RWPE2 (cell line): ENCODE measurements around the gene CABP2.
"Not testable (repeated sequence)": the region's sequence is repeated elsewhere in the genome, so short reads cannot be mapped to it uniquely, and the experiment has no call there.

ENCODE experiments used
- ATAC-seq: fragments of 200-7000 bp; cut with Tn5 transposase; 3 replicates; pipeline ENCODE4 v1.9.1; 2021; ENCODE audit warnings: low read depth
- DNase-seq: peaks from one replicate; pipeline ENCODE4 v3.0.0-alpha.2; 2020; ENCODE audit warnings: low spot score
- H3K27ac ChIP-seq: fragments of 450-650 bp; 2 replicates; pipeline ENCODE4 v1.5.1; 2017; ENCODE audit warnings: mild to moderate bottlenecking; ENCODE audit not compliant: poor library complexity, severe bottlenecking
- H3K27me3 ChIP-seq: fragments of 250-450 bp; sonication (Bioruptor Pico); 2 replicates; pipeline ENCODE4 v1.5.1; 2021; ENCODE audit warnings: mild to moderate bottlenecking, moderate library complexity; ENCODE audit not compliant: insufficient read depth, poor library complexity, severe bottlenecking
- H3K36me3 ChIP-seq: fragments of 250-450 bp; sonication (Bioruptor Pico); 2 replicates; pipeline ENCODE4 v1.5.1; 2020; ENCODE audit warnings: low read depth, mild to moderate bottlenecking, moderate library complexity
- H3K4me1 ChIP-seq: fragments of 250-450 bp; sonication (Bioruptor Pico); 2 replicates; pipeline ENCODE4 v1.5.1; 2021; ENCODE audit warnings: mild to moderate bottlenecking, moderate library complexity; ENCODE audit not compliant: insufficient read depth, poor library complexity, severe bottlenecking
- H3K4me3 ChIP-seq: fragments of 250-450 bp; sonication (Bioruptor Pico); 2 replicates; pipeline ENCODE4 v1.5.1; 2021; ENCODE audit warnings: mild to moderate bottlenecking, moderate library complexity; ENCODE audit not compliant: severe bottlenecking
- H3K9me3 ChIP-seq: fragments of 250-450 bp; sonication (Bioruptor Pico); 2 replicates; pipeline ENCODE4 v1.5.1; 2021; ENCODE audit warnings: mild to moderate bottlenecking, moderate library complexity; ENCODE audit not compliant: severe bottlenecking
- TF ChIP-seq, protein P1 (sequence below): fragments of 450-650 bp; IDR thresholded peaks from one replicate; pipeline ENCODE4 v1.5.1; 2017; ENCODE audit warnings: mild to moderate bottlenecking, moderate library complexity; ENCODE audit not compliant: poor library complexity, severe bottlenecking

Gene CABP2

DNA sequence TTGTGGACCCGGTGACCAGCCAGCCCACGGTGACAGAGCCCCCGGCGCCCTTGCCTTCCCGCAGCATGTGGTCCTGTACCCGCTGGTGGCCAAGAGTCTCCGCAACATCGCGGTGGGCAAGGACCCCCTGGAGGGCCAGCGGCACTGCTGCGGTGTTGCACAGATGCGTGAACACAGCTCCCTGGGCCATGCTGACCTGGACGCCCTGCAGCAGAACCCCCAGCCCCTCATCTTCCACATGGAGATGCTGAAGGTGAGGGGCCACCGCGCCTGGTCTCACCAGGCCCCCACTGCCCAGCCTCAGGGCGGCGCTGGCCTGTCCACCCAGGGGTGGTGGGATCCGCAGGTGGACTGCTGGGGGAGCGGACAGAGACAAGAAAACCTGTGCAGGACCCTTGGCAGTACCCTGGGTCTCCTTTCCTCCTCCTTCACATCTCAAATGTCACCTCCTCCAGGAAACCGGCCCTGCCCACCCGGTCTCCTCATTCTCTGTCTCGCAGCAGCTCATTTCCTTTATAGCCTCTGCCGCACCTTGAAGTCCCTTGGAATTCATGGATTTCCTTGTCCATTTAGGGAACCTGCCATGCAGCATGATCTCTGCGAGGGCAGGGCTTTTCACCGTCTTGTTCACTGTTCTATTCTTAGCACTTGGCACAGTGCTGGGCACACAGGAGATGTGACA is 33.9 kb downstream of the CABP2 start:
- Histone ChIP-seq H3K36me3 (peaks cover 32% of the 10 kb centered on the region), H3K4me3 (no peak overlapping the region), H3K27ac (no peak overlapping the region), H3K9me3 (no peaks in the 10 kb centered on the region), H3K4me1 (peaks cover 4% of the 10 kb centered on the region), H3K27me3 (no peaks in the 10 kb centered on the region)
- ATAC-seq (no peak), DNase-seq (no peak)
- TF ChIP-seq, protein P1, sequence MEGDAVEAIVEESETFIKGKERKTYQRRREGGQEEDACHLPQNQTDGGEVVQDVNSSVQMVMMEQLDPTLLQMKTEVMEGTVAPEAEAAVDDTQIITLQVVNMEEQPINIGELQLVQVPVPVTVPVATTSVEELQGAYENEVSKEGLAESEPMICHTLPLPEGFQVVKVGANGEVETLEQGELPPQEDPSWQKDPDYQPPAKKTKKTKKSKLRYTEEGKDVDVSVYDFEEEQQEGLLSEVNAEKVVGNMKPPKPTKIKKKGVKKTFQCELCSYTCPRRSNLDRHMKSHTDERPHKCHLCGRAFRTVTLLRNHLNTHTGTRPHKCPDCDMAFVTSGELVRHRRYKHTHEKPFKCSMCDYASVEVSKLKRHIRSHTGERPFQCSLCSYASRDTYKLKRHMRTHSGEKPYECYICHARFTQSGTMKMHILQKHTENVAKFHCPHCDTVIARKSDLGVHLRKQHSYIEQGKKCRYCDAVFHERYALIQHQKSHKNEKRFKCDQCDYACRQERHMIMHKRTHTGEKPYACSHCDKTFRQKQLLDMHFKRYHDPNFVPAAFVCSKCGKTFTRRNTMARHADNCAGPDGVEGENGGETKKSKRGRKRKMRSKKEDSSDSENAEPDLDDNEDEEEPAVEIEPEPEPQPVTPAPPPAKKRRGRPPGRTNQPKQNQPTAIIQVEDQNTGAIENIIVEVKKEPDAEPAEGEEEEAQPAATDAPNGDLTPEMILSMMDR = no peak

DNA sequence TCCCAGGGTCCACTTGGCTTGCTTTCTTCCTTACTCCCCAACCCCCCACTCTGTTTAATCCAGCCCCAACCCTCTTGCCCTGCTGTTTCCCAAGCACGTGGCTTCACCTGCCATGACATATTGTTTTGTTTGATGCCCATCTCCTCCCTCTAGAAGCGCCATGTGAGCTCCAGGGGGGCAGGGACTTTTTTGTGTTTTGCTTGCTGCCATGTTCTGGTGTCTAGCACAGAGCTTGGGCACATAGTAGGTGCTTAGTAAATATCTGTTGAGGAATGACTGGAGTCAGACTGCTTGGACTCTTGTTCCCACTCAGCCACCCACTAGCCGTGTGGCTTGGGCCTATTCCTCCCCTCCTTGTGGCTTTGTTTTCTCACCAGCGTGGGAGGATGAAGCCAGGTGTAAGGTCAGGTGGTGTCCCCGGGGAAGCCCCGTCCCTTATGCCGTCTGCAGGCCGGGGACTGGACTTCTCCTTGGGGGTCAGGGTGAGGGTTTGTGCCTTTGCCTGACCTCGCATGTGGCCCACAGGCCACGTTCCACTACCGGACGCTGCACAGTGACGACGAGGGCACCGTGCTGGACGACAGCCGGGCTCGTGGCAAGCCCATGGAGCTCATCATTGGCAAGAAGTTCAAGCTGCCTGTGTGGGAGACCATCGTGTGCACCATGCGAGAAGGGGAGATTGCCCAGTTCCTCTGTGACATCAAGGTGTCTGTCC is 36.6 kb downstream of the CABP2 start:
- Histone ChIP-seq H3K4me3 (no peak overlapping the region), H3K9me3 (no peaks in the 10 kb centered on the region), H3K27me3 (no peaks in the 10 kb centered on the region), H3K27ac (no peak overlapping the region), H3K36me3 (peaks cover 16% of the 10 kb centered on the region), H3K4me1 (peaks cover 11% of the 10 kb centered on the region)
- ATAC-seq (no peak), DNase-seq (no peak)
- TF ChIP-seq, protein P1 = no peak

DNA sequence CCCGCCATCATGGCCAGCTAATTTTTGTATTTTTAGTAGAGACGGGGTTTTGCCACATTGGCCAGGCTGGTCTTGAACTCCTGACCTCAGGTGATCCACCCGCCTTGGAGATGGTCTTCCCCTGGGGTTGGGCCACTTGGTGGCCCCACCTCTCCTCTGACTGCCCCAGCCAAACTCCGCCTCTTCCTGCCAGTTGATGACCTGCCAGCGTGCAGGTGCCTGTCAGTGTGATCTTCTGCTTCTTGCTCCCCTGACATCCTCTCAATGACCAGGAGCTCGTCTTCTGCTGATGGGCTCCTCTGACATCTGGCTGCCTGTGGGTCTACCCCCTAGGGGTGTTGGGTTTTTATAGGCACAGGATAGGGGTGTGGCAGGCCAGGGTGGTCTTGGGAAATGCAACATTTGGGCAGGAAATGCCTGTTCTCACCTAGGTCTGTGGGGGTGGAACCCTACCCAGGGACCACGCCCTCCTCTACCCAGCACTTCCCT is 37.3 kb downstream of the CABP2 start:
- ATAC-seq, H3K27ac ChIP-seq, H3K27me3 ChIP-seq, H3K4me3 ChIP-seq, H3K9me3 ChIP-seq, DNase-seq: not testable (repeated sequence)
- Histone ChIP-seq H3K36me3 (peaks cover 16% of the 10 kb centered on the region), H3K4me1 (peaks cover 11% of the 10 kb centered on the region)

DNA sequence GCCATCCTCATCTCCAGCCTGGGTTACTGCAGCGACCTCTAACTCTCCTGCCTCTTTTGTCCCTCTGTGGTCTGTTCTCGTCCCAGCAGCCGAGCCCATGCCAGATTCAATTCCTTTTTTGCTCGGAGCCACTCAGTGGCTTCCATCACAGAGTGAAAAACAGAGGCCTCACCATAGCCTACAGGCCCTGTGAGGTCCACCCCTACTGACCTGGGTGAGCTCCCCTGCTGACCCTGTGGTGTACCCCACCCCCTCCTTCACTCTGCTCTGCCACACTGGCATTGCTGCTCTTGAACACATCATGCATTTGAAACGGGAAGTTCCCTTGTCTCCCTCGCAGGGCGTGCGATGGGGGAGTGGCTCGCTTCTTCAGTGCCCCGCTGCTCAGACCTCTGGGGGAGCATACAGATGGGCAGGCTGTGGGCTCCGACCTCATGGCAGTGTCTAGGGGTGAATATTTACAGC is 38.4 kb downstream of the CABP2 start:
- ATAC-seq (no peak), DNase-seq (no peak)
- H3K4me1 ChIP-seq = peaks cover 11% of the 10 kb centered on the region
- H3K27me3 ChIP-seq = no peaks in the 10 kb centered on the region
- peaks cover 10% of the 10 kb centered on the region for H3K36me3 ChIP-seq
- no peak overlapping the region for H3K27ac ChIP-seq
- H3K4me3 ChIP-seq = no peak overlapping the region
- H3K9me3 ChIP-seq = no peaks in the 10 kb centered on the region
- TF ChIP-seq, protein P1 = no peak

DNA sequence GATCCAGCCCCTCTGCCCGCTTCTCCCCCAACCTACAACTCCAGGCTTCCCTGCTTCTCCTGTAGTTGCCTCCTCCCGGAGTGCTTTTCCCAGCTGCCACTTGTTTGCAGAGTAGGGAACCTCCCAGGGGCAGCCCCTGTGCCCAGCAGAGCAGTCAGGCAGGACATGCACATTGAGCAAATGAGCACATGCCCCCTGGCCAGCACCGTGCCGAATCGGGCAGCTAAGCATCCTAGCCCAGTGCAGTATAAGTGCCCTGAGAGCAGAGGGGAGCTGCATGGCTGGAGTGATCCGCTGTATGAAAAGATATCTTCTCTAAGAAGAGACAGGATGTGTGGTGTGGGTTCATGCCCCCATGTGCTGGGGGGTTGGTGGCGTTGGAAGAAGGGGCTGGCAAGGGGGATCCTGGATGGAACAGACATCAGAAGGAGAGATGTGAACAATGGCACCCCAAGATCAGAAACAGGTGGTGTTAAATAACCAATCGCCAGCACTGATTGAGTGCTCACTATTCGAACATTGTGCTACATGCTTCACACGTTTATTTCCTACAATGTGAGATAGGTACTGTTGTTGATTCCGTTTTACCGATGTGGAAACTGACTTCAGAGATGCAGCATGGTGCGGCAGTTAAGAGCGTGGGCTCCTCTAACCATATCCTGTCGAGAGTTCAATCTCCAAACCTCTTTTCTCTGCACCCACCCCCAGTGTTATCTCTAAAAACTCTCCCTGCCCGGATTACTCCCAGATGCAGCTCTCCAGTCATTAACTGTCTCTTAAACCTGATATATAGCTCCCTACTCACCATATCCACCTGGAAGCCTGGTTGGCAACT is 39.2 kb downstream of the CABP2 start:
- H3K27ac ChIP-seq = no peak overlapping the region
- H3K27me3 ChIP-seq = no peaks in the 10 kb centered on the region
- peak overlapping the region; percentile 42 for H3K4me3 ChIP-seq
- DNase-seq (no peak), ATAC-seq (no peak)
- TF ChIP-seq, protein P1 = no peak
- H3K4me1 ChIP-seq = peaks cover 11% of the 10 kb centered on the region
- no peaks in the 10 kb centered on the region for H3K9me3 ChIP-seq
- peaks cover 10% of the 10 kb centered on the region for H3K36me3 ChIP-seq
